ENCODE results near the gene CXADR. TPM values are rescaled to one million over a fixed set of nuclear protein-coding genes. Genes with fewer than 3 reads are reported as not detected.

CXADR gene
- total RNA-seq, 1 experiment from 2014 or later: 119 TPM

DNA sequence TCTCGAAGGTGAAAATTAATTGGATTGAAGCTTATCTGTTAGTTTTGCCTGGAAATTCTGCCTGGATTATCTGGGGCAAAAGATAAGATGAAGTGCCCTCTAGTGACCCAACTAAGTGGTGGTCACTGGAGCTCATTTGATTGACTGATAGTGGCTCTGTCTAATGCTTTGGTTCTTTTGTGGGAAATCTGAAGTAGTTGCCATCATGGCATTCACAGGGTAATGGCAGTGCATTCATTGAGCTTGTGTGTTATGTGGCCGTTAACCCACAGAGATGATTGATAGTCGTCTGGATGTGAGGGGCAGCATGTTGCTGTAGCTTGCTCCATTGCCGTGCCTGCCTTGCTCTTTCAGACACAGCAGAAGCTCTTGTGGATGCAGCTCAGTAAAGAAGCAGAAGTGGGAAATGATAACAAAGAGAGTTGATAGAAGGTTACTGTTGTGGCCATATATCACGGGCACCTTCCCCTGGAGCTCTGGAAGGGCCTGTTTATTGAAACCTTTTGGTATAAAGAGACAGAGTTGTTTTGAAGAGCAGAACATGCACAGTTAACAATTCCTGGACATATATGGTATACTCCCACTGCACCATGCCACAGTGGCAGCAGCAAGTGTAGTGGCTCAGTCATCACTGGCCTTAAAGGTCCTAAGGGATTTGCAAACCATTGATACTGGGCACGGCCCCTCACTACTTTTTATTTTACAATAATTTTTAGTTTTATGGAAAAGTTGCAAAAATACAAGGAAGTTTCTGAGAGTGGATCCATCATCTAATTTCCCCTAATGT lies 42.0 kb downstream of the CXADR start (continued):
- TF ChIP-seq, protein P1, sequence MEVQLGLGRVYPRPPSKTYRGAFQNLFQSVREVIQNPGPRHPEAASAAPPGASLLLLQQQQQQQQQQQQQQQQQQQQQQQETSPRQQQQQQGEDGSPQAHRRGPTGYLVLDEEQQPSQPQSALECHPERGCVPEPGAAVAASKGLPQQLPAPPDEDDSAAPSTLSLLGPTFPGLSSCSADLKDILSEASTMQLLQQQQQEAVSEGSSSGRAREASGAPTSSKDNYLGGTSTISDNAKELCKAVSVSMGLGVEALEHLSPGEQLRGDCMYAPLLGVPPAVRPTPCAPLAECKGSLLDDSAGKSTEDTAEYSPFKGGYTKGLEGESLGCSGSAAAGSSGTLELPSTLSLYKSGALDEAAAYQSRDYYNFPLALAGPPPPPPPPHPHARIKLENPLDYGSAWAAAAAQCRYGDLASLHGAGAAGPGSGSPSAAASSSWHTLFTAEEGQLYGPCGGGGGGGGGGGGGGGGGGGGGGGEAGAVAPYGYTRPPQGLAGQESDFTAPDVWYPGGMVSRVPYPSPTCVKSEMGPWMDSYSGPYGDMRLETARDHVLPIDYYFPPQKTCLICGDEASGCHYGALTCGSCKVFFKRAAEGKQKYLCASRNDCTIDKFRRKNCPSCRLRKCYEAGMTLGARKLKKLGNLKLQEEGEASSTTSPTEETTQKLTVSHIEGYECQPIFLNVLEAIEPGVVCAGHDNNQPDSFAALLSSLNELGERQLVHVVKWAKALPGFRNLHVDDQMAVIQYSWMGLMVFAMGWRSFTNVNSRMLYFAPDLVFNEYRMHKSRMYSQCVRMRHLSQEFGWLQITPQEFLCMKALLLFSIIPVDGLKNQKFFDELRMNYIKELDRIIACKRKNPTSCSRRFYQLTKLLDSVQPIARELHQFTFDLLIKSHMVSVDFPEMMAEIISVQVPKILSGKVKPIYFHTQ (CRISPR knock-in tag; IDR thresholded peaks at IDR 0.05): no peak
- TF ChIP-seq ESRRA (CRISPR knock-in tag; IDR thresholded peaks at IDR 0.05; ENCODE audit: borderline replicate concordance) (no peak), ZNF671 (CRISPR knock-in tag; IDR thresholded peaks at IDR 0.05) (no peak), ZNF263 (CRISPR knock-in tag; IDR thresholded peaks at IDR 0.05; ENCODE audit: low read depth) (no peak)

DNA sequence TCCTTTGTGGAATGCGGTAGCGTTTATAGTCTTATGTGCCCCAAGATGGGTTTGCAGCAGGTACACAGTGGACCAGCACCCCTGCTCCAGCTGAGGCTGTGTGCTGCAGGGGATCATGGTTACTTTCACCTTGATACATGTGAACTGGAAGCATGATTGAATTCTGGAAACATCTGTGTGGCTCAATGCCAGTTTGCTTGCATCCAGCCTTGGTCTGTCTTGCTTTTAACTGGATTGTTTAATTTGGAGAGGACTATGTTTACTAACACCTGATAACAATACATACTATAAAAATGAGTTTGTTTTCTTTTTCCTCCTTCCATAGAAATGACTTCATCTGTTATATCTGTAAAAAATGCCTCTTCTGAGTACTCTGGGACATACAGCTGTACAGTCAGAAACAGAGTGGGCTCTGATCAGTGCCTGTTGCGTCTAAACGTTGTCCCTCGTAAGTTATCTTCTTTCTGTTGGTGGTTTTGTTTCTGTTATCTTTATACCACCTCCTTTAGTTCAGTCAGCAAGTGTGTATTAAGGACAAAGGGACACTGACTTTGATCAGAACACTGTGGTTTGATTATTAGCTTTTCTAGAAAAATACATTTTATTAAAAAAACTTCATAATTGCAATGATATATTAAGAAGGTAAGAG lies 47.7 kb downstream of the CXADR start:
- CTCF ChIA-PET: no interaction called here
- TF ChIP-seq, protein P2, sequence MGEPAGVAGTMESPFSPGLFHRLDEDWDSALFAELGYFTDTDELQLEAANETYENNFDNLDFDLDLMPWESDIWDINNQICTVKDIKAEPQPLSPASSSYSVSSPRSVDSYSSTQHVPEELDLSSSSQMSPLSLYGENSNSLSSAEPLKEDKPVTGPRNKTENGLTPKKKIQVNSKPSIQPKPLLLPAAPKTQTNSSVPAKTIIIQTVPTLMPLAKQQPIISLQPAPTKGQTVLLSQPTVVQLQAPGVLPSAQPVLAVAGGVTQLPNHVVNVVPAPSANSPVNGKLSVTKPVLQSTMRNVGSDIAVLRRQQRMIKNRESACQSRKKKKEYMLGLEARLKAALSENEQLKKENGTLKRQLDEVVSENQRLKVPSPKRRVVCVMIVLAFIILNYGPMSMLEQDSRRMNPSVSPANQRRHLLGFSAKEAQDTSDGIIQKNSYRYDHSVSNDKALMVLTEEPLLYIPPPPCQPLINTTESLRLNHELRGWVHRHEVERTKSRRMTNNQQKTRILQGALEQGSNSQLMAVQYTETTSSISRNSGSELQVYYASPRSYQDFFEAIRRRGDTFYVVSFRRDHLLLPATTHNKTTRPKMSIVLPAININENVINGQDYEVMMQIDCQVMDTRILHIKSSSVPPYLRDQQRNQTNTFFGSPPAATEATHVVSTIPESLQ (CRISPR knock-in tag; IDR thresholded peaks at IDR 0.05): no peak
- TF ChIP-seq SMAD4 (CRISPR knock-in tag; IDR thresholded peaks at IDR 0.05): no peak
- TF ChIP-seq, protein P3, sequence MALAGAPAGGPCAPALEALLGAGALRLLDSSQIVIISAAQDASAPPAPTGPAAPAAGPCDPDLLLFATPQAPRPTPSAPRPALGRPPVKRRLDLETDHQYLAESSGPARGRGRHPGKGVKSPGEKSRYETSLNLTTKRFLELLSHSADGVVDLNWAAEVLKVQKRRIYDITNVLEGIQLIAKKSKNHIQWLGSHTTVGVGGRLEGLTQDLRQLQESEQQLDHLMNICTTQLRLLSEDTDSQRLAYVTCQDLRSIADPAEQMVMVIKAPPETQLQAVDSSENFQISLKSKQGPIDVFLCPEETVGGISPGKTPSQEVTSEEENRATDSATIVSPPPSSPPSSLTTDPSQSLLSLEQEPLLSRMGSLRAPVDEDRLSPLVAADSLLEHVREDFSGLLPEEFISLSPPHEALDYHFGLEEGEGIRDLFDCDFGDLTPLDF (CRISPR knock-in tag; IDR thresholded peaks at IDR 0.05): no peak
- TF ChIP-seq FOXP1 (CRISPR knock-in tag; IDR thresholded peaks at IDR 0.05; ENCODE audit: borderline replicate concordance): no peak
- no peak for TF ChIP-seq ESRRA (CRISPR knock-in tag; IDR thresholded peaks at IDR 0.05; ENCODE audit: borderline replicate concordance)
- TF ChIP-seq, protein P4, sequence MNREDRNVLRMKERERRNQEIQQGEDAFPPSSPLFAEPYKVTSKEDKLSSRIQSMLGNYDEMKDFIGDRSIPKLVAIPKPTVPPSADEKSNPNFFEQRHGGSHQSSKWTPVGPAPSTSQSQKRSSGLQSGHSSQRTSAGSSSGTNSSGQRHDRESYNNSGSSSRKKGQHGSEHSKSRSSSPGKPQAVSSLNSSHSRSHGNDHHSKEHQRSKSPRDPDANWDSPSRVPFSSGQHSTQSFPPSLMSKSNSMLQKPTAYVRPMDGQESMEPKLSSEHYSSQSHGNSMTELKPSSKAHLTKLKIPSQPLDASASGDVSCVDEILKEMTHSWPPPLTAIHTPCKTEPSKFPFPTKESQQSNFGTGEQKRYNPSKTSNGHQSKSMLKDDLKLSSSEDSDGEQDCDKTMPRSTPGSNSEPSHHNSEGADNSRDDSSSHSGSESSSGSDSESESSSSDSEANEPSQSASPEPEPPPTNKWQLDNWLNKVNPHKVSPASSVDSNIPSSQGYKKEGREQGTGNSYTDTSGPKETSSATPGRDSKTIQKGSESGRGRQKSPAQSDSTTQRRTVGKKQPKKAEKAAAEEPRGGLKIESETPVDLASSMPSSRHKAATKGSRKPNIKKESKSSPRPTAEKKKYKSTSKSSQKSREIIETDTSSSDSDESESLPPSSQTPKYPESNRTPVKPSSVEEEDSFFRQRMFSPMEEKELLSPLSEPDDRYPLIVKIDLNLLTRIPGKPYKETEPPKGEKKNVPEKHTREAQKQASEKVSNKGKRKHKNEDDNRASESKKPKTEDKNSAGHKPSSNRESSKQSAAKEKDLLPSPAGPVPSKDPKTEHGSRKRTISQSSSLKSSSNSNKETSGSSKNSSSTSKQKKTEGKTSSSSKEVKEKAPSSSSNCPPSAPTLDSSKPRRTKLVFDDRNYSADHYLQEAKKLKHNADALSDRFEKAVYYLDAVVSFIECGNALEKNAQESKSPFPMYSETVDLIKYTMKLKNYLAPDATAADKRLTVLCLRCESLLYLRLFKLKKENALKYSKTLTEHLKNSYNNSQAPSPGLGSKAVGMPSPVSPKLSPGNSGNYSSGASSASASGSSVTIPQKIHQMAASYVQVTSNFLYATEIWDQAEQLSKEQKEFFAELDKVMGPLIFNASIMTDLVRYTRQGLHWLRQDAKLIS (CRISPR knock-in tag; IDR thresholded peaks at IDR 0.05; ENCODE audit: borderline replicate concordance): no peak
- TF ChIP-seq, protein P5, sequence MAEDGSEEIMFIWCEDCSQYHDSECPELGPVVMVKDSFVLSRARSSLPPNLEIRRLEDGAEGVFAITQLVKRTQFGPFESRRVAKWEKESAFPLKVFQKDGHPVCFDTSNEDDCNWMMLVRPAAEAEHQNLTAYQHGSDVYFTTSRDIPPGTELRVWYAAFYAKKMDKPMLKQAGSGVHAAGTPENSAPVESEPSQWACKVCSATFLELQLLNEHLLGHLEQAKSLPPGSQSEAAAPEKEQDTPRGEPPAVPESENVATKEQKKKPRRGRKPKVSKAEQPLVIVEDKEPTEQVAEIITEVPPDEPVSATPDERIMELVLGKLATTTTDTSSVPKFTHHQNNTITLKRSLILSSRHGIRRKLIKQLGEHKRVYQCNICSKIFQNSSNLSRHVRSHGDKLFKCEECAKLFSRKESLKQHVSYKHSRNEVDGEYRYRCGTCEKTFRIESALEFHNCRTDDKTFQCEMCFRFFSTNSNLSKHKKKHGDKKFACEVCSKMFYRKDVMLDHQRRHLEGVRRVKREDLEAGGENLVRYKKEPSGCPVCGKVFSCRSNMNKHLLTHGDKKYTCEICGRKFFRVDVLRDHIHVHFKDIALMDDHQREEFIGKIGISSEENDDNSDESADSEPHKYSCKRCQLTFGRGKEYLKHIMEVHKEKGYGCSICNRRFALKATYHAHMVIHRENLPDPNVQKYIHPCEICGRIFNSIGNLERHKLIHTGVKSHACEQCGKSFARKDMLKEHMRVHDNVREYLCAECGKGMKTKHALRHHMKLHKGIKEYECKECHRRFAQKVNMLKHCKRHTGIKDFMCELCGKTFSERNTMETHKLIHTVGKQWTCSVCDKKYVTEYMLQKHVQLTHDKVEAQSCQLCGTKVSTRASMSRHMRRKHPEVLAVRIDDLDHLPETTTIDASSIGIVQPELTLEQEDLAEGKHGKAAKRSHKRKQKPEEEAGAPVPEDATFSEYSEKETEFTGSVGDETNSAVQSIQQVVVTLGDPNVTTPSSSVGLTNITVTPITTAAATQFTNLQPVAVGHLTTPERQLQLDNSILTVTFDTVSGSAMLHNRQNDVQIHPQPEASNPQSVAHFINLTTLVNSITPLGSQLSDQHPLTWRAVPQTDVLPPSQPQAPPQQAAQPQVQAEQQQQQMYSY (CRISPR knock-in tag; IDR thresholded peaks at IDR 0.05): no peak
- no peak for TF ChIP-seq ZNF416 (CRISPR knock-in tag; IDR thresholded peaks at IDR 0.05)
- TF ChIP-seq HMGA2 (CRISPR knock-in tag; IDR thresholded peaks at IDR 0.05): no peak
- no peak overlapping the region for H3K27ac Mint-ChIP-seq
- peaks cover 74% of the 10 kb centered on the region for H3K36me3 Mint-ChIP-seq
- POLR2A ChIA-PET: no interaction called here
- no peaks in the 10 kb centered on the region for H3K27me3 Mint-ChIP-seq (ENCODE audit: low read depth)
- DNase-seq (ENCODE audit: low spot score) (no peak), ATAC-seq (no peak)
- no peak overlapping the region for H3K4me3 Mint-ChIP-seq
- no peaks in the 10 kb centered on the region for H3K4me1 Mint-ChIP-seq
- H3K9me3 Mint-ChIP-seq: no peaks in the 10 kb centered on the region

Data from WTC11 (cell line).